ENCODE measurements around the gene FAIM.
"Not testable (repeated sequence)": the region's sequence is repeated elsewhere in the genome, so short reads cannot be mapped to it uniquely, and the experiment has no call there.

Gene FAIM, protein sequence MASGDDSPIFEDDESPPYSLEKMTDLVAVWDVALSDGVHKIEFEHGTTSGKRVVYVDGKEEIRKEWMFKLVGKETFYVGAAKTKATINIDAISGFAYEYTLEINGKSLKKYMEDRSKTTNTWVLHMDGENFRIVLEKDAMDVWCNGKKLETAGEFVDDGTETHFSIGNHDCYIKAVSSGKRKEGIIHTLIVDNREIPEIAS

DNA sequence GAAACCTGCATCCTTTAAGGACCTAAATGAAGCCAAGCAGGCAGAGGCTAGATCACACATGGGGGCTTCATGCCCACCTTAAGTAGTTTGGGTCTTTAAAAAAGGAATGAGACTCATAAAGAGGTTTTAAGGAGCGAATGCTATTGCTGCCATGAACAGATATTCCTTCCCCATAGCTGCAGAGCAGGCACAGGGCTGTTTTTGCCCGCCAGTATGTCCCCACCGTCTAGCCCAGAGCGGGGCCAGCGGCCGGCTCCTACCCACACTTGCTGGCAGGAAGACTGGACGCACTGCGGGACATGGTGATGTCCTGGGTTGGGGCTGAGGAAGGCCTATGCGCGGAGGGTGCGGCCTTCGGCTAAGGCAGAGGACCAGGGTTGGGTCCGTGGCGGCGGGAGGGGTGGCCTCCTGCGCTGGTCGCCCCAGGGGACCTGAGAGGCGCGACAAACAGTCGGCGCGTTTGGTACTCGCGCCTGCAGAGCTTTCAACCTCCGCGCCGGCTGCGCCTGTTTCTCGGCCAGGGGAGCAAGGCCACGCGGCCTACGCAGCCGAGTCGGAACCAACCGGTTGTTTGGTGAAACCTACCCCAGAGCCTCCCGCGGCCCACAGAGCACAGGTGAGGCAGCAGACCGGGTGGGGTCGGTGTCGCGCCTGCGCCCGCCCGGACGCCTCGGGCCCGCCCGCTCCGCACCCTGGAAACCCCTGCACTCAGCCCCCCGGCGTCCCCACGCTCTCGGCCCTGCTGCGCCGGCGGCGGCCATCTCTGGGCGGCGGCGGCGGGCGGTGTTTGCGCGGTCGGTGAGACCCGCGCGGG is at the start of gene FAIM:
FAIM (plus strand) TSS at position 450 of the 814 bp plus-strand sequence. CDS start 10,956 bp downstream, outside the sequence.
- peak; percentile 31 to 88 for DNase-seq

DNA sequence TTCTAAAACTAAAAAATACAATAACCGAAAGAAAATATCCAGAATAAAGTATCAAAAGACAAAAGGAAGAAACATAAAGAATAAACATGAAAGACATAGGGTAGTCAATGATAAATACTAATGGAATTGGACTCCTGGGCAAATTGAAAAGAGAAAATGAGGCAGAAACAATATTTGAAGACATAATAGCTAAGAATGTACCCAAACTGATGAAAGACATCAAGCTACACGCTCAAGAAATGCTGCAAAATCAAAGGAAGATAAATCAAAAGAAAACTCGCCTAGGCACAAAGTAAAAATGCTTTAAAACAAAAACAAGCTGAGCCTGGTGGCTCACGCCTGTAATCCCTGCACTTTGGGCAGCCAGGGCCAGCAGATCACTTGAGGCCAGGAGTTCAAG is 49.4 kb upstream of the FAIM start:
- DNase-seq = no peak

DNA sequence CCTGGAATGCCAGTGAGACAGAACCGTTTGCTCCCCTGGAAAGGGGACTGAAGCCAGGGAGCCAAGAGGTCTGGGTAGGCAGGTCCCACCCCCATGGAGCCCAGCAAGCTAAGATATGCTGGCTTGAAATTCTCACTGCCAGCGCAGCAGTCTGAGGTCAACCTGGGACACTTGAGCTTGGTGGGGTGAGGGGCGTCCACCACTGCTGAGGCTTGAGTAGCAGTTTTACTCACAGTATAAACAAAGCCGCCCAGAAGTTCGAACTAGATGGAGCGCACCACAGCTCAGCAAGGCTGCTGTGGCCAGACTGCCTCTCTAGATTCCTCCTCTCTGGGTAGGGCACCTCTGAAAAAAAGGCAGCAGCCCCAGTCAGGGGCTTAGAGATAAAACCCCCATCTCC is 48.1 kb upstream of the FAIM start:
- DNase-seq = no peak

DNA sequence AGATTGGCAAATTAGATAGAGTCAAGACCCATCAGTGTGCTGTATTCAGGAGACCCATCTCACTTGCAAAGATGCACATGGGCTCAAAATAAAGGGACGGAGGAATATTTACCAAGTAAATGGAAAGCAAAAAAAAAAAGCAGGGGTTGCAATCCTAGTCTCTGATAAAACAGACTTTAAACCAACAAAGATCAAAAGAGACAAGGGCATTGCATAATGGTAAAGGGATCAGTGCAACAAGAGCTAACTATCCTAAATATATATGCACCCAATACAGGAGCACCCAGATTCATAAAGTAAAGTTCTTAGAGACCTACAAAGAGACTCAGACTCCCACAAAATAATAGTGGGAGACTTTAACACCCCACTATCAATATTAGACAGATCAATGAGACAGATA is 45.7 kb upstream of the FAIM start:
- not testable (repeated sequence) for DNase-seq

DNA sequence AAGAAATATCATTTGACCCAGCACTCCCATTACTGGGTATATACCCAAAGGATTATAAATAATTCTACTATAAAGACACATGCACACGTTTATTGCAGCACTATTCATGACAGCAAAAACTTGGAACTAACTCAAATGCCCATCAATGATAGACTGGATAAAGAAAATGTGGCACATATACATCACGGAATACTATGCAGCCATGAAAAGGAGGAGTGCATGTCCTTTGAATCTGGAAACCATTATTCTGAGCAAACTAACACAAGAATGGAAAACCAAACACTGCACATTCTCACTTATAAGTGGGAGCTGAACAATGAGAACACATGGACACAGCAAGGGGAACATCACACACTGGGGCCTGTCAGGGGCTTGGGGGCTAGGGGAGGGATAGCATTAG is 42.3 kb upstream of the FAIM start:
- not testable (repeated sequence) for DNase-seq

DNA sequence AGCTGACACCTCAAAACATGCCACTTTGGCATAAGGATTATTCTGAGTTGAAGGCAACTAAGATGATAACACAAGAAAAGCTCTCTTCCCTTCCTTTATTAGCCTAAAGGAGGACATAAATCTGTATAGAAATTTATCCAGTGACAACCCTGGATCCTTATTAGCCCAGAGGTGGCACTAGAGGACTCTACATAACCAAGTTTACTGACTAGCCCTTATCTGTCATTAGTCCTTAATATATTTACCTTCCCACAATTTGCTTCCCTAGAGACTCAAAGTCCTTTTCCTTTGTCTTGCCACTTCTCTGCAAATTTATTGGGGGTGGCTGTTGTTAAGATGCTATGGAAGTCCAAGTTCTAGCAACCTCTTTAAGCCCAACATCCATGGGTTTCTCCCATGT is 41.2 kb upstream of the FAIM start:
- DNase-seq = no peak

DNA sequence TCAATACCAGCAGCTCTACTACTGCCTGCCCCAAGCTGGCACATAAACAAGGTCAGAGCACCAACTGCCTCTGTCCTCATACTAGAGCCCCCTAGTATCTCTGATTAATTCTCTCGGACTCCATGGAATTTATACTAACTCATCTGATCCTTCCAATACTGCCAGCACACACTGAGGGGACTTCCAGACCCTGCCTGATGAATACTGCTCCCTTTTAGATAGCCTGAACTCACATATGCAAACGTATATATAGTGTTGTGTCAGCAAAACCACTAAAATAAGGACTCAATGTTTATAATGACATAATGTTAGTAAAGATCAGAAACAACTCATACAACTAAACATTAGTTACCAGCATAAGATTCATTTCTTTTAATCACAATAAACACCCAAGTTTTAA is 39.5 kb upstream of the FAIM start:
- DNase-seq = no peak

DNA sequence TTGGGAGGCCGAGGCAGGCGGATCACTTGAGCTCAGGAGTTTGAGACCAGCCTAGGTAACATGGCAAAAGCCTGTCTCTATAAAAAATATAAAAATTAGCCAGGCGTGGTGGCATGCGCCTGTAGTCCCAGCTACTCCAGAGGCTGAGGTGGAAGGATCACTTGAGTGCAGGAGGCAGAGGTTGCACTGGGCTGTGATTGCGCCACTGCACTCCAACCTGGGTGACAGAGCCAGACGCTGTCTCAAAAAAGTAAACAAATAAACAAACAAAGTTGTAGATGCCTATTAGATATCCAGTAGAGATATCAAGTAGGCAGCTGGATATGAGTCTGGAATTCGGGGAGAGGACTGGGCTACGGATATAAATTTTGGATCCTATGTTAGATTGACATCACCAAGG is 38.9 kb upstream of the FAIM start:
- not testable (repeated sequence) for DNase-seq

DNA sequence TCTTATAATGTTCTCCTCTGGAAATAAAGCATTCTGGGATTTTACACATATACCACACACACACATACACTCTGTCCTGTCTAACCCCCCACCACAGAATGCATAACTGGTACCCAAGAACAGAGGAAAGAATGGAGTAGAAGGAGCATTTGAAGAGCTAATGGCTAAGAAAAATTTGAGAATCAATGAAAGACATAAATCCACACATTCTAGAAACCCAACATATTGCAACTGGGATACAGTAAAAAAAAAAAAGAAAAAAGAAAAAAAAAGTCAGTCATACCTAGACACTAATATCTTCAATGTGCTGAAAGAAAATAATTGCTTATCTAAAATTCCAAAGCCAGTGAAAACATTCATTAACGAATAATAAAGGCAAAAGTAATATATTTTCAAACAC is 35.4 kb upstream of the FAIM start:
- no peak for DNase-seq

DNA sequence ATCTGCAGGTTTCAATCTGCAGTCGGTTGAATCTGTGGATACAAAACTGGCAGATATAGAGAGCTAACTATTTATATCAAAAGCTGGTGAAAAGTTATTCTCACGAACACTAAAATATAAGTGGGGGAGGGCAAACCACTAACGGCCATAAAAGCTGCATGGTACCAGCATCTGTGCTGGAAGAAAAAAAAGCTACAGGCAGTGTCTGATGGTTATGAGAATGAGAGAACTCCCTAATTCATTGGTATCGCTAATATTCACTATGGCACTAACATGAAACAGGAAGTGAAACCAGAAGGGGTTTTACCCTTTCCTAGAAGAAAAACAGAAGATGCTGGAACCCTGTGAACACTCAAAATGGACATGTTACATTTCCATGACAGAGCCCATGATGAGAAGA is 30.4 kb upstream of the FAIM start:
- DNase-seq = no peak

DNA sequence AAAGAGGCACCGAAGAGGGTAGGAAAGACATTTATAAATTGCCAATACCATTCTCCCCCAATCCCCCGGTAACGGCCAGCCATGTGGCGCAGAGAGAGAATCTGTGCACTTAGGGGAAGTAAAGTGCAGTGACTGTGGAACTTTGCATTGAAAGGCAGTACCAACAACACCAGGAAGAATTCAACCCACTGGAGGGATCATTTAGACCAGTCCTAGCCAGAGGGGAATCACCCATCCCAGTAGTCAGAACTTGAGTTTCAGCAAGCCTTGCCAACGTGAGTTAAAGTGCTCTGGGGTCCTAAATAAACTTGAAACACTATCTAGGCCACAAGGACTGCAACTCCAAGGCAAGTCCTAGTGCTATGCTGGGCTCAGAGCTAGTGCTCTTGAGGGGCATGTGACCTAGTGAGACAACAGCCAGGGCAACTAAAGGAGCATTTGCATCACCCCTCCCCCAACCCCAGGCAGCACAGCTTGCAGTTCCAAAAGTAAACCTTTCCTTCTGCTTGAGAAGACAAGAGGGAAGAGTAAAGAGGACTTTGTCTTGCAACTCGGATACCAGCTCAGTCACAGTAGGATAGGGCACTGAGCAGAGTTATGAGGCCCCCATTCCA is 29.5 kb upstream of the FAIM start:
- DNase-seq = no peak

DNA sequence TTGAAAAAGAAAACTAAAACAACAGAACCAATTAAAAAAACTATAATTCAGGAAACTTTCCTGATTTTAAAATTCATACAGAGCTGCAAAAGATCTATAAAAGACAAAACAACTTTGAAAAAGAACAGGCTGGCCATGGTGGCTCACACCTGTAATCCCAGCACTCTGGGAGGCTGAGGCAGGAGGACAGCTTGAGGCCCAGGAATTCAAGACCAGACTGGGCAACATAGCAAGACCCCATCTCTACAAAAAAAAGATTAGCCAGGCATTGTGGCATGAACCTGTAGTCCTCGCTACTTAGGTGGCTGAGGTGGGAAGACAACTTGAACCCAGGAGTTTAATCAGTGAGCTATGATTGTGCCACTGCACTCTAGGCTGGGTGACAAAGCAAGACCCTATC is 21.2 kb upstream of the FAIM start:
- no peak for DNase-seq

DNA sequence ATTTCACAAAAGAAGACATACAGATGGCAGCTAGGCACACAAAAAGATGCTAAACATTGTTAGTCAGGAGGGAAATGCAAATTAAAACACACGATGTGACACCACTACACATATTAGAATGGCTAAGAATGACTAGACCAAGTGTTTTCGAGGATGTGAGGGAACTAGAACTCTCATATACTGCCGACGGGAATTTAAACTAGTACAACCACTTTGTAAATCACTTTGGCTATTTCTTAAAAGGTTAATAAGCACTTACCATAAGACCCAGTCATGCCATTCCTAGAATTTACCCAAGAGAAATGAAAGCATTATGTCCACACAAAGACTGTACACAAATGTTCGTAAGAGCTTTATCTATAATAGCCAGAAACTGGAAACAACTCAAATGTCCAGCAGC is 20.1 kb upstream of the FAIM start:
- DNase-seq = no peak

DNA sequence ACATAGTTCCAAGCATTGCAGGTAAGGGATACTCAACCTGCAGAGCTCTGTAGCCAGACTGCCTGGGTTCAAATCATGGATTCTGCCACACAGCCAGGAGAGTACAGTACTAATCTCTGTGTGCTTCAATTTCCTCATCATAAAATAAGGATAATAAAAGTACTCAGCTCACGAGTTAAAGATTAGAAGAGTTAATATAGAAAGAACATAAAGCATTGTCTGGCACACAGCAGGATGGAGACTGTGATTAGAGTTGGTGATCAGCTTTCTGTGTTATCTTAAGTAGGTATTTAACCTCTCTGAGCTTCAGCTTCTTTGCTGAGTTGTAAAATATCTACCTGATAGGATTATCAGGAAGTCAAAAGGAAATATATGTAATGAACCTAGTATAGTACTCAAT is 17.2 kb upstream of the FAIM start:
- DNase-seq = no peak

DNA sequence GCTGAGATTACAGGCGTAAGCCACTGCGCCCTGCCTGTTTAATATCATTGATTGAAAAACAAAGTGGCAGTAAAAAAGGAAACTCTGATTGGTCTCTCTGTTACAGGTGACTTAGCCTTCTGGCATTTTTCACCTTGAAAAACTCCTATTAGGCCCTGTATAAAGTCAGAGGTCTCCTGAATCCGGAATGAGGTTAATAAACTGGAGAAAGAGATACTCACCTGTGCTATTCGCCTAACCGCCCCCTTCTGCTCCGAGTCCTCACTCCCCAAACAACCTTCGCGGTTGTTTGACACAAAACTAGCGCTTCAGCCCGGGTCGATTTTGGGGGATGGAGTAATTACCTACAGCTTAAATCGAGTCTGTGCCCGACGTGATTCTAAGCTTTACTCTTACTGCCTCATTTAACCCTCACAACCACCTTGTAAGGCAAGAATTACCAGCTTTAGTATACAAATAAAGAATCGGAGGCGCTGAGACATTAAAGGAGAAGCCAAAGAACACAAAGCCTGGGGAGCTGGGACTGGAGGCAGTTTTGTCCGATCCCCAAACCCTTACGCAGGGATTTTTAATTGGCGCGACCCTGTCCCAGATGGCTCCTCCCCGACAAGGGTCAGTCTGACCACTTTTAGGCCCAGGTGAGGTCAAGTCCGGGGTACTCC is 15.0 kb upstream of the FAIM start:
- DNase-seq = no peak

DNA sequence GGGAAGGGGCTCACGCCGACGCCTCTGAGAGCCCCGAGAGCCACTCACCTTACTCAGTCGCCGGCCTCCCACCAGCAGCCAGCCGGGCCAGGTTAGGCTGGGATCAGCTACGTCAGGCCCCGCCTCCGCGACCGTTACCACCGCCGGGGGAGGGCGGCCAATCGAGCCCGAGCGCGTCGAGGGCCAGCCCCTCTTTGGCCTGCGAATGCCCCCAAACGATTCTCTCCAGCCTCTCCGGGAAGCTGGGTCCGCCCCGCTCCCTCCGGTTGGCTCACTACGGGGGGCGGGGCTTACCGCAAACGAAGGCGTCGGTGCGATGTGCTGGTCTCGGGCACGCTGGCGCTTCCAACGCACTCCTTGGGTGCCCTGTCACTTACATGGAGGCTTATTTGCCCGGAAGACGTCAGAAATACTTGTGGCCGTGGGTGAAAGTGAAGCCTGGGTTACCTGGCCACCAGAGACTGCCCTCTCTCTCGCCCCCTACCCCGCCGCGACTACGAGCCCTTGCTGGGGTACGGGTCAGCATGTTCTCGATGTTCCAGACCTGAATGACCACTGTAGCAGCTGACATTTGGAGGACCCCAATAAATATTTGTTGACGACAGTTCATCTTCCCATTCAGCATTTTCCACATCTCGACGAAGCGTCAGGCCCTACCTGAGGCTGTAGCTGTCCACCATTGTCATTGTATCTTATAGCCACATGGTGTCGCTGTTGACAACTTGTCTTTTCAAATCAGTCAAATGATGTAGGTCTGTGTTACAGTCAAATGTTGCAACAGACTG is 14.2 kb upstream of the FAIM start, which contains the start of gene CEP70:
CEP70 (minus strand) TSS at position 111 of the 785 bp plus-strand sequence. CDS start 21,333 bp downstream, outside the sequence.
- no peak for DNase-seq

DNA sequence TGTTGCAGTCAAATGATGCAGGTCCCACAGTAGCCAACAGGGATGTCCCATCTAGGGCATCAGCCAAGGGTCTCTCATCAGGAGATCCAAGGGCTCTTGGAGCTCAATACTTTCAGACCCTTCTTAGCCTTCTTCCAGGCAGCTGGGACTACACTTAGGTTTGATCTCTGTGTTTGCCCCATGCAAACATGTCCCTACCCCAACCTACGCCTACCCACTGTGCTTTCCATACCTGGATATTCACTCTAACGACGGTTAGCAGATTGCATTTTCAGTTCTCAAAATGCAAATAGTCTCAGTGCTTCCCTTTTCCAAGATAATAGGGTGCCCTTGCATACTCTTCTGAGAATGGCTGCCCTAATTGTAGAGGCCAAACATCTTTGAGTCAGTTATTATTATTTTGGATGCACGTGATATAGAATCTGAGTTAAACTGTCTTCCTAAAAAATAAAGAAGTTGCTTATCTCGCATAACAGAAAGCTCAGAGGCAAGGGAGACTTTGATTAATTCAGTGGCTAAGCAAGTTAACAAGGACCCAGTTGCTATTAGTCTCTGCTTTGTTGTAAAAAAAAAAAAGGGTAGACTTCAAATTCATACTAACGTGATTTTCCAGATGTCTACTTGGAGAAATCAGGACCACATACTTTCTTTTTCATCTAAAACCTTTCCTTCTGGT is 13.5 kb upstream of the FAIM start:
- no peak for DNase-seq

DNA sequence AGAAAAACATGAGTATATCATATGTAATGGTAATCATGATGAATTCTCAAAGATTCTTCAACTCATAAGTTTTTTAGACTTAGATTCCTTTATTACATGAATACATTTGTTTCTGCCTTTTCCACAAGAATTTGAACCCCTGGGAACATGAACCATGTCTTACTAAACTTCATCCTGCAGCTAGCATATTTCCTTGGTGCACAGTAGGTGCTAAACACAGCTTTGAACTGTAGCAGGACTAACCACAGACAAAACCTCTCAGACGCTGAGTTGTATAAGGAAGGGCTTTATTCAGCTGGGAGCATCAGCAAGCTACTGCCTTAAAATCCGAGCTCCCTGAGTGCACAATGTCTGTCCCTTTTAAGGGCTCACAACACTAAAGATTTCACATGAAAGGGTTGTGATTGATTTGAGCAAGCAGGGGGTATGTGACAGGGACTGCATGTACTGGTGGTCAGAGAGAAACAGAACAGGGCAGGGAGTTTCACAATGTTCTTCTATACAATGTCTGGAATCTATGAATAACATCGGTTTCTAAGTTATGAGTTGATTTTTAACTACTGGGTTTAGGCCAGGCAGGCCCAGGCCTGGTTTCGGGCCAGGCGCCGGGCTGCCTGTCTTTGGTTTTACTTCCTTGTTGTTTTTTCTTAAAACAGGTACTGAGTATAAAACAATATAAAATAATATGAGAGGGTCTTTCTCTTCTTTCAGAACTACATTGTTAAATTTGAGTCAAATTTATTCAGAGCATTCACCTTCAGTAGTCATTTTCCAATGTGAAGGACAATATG is 11.2 kb upstream of the FAIM start:
- not testable (repeated sequence) for DNase-seq

DNA sequence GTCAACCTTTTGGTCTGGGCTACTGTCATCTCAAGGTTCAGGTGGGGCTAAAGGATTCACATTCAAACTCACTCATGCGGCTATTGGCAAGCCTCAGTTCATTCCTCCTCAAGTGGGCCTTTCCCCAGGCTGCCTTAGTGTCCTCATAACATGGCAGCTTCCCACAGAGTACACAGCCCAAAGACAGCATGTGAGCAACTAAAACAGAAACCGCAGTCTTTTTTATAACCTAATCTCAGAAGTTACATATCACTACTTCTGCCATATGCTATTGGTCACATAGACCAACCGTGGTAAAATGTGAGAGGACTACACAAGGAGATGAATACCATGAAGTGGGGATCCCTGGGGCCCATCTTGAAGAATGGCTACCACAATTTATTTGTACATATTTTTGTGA is 10.0 kb upstream of the FAIM start:
- DNase-seq = no peak

DNA sequence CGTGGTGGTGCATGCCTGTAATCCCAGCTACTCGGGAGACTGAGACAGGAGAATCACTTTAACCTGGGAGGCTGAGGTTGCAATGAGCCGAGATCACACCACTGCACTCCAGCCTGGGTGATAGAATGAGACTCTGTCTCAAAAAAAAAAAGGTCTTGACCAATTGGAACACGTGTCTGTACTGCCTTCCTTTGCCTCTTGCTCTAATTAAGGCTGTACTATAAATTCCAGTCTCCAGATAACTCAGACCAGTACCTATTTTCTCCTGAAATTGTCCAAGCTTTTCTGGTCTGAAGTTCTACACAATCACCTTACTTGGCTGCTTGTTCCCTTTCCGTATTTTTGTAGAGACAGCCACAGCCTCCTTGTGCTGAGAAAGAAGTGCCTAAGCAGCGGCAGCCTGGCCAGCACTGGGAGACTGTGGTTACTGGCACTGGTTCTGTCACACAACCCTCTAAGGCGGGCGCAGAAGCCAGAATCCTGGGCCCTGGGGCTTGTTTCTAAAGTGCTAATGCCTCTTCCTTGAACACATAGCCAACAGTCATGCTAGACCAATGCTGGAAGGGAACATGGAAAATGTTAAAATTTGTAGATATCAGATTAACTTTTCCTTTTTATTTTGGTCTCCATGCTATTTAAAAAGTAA is 8.3 kb upstream of the FAIM start:
- no peak for DNase-seq

DNA sequence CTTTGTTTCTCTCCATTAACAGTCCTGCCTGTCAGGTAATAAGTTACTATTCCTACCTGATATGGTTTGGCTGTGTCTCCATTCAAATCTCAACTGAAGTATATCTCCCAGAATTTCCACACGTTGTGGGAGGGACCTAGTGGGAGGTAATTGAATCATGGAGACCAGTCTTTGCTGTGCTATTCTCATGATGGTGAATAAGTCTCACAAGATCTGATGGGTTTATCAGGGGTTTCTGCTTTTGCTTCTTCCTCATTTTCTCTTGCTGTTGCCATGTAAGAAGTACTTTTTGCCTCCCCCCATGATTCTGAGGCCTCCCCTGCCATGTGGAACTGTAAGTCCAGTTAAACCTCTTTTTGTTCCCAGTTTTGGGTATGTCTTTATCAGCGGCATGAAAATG is 6.9 kb upstream of the FAIM start:
- DNase-seq = not testable (repeated sequence)
